Keratinocyte (primary cell): ENCODE data around the gene LILRA1. TPM values are rescaled to one million over a fixed set of nuclear protein-coding genes. Genes with fewer than 3 reads are reported as not detected.

Experiments used
- DNase-seq: peaks from one replicate; pipeline ENCODE4 v3.0.0-alpha.2; 2011; ENCODE audit warnings: low read depth, missing footprints, low spot score
- FAIRE-seq: peaks from 2 replicates; lab custom pipeline; 2011; peaks lifted over from hg19 to GRCh38; lab: Jason Lieb, UNC
- H2AFZ ChIP-seq: 2 replicates; pipeline ENCODE4 v1.6.0; 2012; ENCODE audit warnings: low read length, control low read depth, inconsistent platforms; ENCODE audit not compliant: control insufficient read depth
- H3K27ac ChIP-seq: 2 replicates; pipeline ENCODE4 v1.5.1; 2011; ENCODE audit warnings: low read length; ENCODE audit not compliant: control insufficient read depth, insufficient read depth
- H3K27me3 ChIP-seq: 3 replicates; pipeline ENCODE4 v1.6.0; 2011; ENCODE audit warnings: low read length; ENCODE audit not compliant: control insufficient read depth, insufficient read depth; ENCODE audit errors: extremely low read depth
- H3K36me3 ChIP-seq, 2 experiments: 2 replicates in 1 of 2; 3 replicates in 1 of 2; pipeline ENCODE4 v1.5.1; 2011; ENCODE audit warnings: low read length in 2 of 2, mild to moderate bottlenecking in 1 of 2; ENCODE audit not compliant: control insufficient read depth in 2 of 2, insufficient read depth in 2 of 2; ENCODE audit errors: extremely low read depth in 1 of 2
- H3K4me1 ChIP-seq: 3 replicates; pipeline ENCODE4 v1.5.1; 2011; ENCODE audit warnings: low read length; ENCODE audit not compliant: control insufficient read depth, insufficient read depth; ENCODE audit errors: extremely low read depth
- H3K4me2 ChIP-seq: 3 replicates; pipeline ENCODE4 v1.6.0; 2011; ENCODE audit warnings: low read depth, low read length; ENCODE audit not compliant: control insufficient read depth, insufficient read depth; ENCODE audit errors: extremely low read depth
- H3K4me3 ChIP-seq, 3 experiments: fragments of 200-600 bp in 1 of 3; sonication (generic) in 1 of 3; 2 replicates in 2 of 3; 3 replicates in 1 of 3; pipeline ENCODE4 v1.5.1; 2011 to 2016; ENCODE audit warnings: low read length in 3 of 3, mild to moderate bottlenecking in 3 of 3, control low read depth in 2 of 3, inconsistent platforms in 1 of 3, low read depth in 1 of 3, mixed read lengths in 1 of 3, mixed run types in 1 of 3, moderate library complexity in 1 of 3; ENCODE audit not compliant: control insufficient read depth in 2 of 3, insufficient read depth in 2 of 3; ENCODE audit errors: extremely low read depth in 1 of 3
- H3K79me2 ChIP-seq: 2 replicates; pipeline ENCODE4 v1.6.0; 2012; ENCODE audit warnings: low read length; ENCODE audit not compliant: control insufficient read depth, insufficient read depth
- H3K9ac ChIP-seq: 3 replicates; pipeline ENCODE4 v1.6.0; 2011; ENCODE audit warnings: low read length; ENCODE audit not compliant: control insufficient read depth, insufficient read depth; ENCODE audit errors: extremely low read depth
- H3K9me1 ChIP-seq: 3 replicates; pipeline ENCODE4 v1.6.0; 2011; ENCODE audit warnings: low read length; ENCODE audit not compliant: control insufficient read depth, insufficient read depth; ENCODE audit errors: extremely low read depth
- H3K9me3 ChIP-seq: 2 replicates; pipeline ENCODE4 v1.5.1; 2012; ENCODE audit warnings: low read depth, low read length; ENCODE audit not compliant: control insufficient read depth
- H4K20me1 ChIP-seq: 3 replicates; pipeline ENCODE4 v1.6.0; 2011; ENCODE audit warnings: low read length; ENCODE audit not compliant: control insufficient read depth, insufficient read depth; ENCODE audit errors: extremely low read depth
- EZH2 ChIP-seq: IDR thresholded peaks from one replicate; pipeline ENCODE4 v1.6.1; 2012; ENCODE audit warnings: inconsistent platforms, mild to moderate bottlenecking, low read length, moderate library complexity
- dilution Hi-C: fragments of 300-500 bp; cut with MboI; formaldehyde crosslinking; loops from one replicate; pipeline ENCODE4 v1.7.0; 2020; ENCODE audit warnings: low sequenced_read_pairs; ENCODE audit not compliant: extremely low pct_ligation_motif_present
- polyA plus RNA-seq, 5 experiments: library from polyadenylated mRNA; depleted of rRNA in 3 of 5; stranded (reverse) in 3 of 5; stranded (forward) in 1 of 5; unstranded in 1 of 5; fragments of >200 nt; gene quantifications; 1 replicate in 1 of 5; 2 replicates in 3 of 5; 3 replicates in 1 of 5; pipeline versions ENCODE4 v1.2.1 to v1.2.3, GENCODE V29; 2011 to 2012; ENCODE audit warnings: missing spikeins in 2 of 5, low read depth in 1 of 5, low replicate concordance in 1 of 5
- TF ChIP-seq, protein P1 (sequence below), 3 experiments: IDR thresholded peaks in 1 of 3; conservative IDR thresholded peaks in 1 of 3; optimal IDR thresholded peaks in 1 of 3; 2 replicates in 2 of 3; 3 replicates in 1 of 3; pipeline versions ENCODE3 to v1.5.1; 2011; ENCODE audit warnings: low read length in 3 of 3, mild to moderate bottlenecking in 3 of 3, moderate library complexity in 2 of 3, control low read depth in 1 of 3, inconsistent platforms in 1 of 3; ENCODE audit not compliant: insufficient read depth in 2 of 3; ENCODE audit errors: extremely low read depth in 1 of 3

Gene LILRA1
- polyA plus RNA-seq, 1 donor (not counting 4 experiments of a cell fraction or from before 2014, with no cell fraction given) = not detected

DNA sequence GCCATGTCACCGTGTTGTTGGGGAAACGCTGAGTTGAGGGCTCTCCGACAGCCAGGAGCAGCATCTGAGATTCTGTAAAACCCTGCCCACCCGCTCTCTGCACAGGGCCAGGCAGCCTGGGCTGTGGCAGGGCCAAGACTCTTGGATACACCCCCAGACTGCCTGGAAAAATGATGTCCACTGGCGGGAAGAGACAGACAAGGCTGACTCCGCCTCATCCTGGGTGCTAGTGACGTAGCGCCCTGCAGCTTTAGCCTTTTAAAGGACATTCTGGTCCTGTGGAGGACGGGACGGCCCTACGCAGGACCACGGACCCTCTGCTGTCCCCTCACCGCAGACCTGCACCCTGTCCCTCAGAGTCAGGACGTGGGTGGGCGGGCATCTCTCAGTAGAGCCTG, 40.5 kb upstream of the LILRA1 start:
- Histone ChIP-seq H3K9me1 (no peaks in the 10 kb centered on the region), H3K27ac (no peak overlapping the region), H2AFZ (no peak overlapping the region), H3K9me3 (peaks cover 14% of the 10 kb centered on the region), H3K27me3 (no peaks in the 10 kb centered on the region), H3K79me2 (no peaks in the 10 kb centered on the region), H3K4me3 (no peak overlapping the region), H3K4me2 (no peak overlapping the region), H3K9ac (no peak overlapping the region), H3K36me3 (no peaks in the 10 kb centered on the region), H4K20me1 (no peaks in the 10 kb centered on the region), H3K4me1 (no peaks in the 10 kb centered on the region)
- DNase-seq (no peak), FAIRE-seq (no peak)
- no peak for TF ChIP-seq EZH2
- TF ChIP-seq, protein P1, sequence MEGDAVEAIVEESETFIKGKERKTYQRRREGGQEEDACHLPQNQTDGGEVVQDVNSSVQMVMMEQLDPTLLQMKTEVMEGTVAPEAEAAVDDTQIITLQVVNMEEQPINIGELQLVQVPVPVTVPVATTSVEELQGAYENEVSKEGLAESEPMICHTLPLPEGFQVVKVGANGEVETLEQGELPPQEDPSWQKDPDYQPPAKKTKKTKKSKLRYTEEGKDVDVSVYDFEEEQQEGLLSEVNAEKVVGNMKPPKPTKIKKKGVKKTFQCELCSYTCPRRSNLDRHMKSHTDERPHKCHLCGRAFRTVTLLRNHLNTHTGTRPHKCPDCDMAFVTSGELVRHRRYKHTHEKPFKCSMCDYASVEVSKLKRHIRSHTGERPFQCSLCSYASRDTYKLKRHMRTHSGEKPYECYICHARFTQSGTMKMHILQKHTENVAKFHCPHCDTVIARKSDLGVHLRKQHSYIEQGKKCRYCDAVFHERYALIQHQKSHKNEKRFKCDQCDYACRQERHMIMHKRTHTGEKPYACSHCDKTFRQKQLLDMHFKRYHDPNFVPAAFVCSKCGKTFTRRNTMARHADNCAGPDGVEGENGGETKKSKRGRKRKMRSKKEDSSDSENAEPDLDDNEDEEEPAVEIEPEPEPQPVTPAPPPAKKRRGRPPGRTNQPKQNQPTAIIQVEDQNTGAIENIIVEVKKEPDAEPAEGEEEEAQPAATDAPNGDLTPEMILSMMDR (optimal IDR thresholded peaks at IDR 0.05 in 1 of 3, IDR thresholded peaks at IDR 0.05 in 1 of 3, conservative IDR thresholded peaks at IDR 0.05 in 1 of 3; ENCODE audit: extremely low read depth in 1 of 3, insufficient read depth in 2 of 3, low read length in 3 of 3) = no peak
- dilution Hi-C loops = no loop called here

DNA sequence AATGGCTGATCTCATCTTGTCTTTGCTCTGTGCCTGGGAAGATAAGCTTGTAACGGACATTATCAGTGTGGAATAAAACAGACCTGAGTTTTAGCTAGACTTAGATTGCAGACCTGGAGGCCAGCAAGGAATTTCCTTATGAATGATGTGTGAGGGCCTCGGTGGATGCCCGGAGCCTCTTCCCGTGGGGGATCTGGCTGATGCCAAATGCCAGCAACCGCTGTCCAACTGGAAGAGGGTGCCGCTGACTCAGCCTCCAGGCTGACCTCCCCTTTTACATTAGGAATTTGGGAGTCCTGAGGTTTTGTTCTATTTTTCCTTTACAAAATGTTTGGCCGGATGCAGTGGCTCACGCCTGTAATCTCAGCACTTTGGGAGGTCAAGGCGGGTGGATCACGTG, 39.4 kb upstream of the LILRA1 start:
- no peak for DNase-seq
- dilution Hi-C loops = no loop called here
- no peaks in the 10 kb centered on the region for H3K79me2 ChIP-seq
- no peaks in the 10 kb centered on the region for H3K27me3 ChIP-seq
- H3K27ac ChIP-seq = no peak overlapping the region
- no peaks in the 10 kb centered on the region for H4K20me1 ChIP-seq
- FAIRE-seq = no peak
- H3K36me3 ChIP-seq = no peaks in the 10 kb centered on the region
- no peak for TF ChIP-seq EZH2
- no peak overlapping the region for H2AFZ ChIP-seq
- H3K4me3 ChIP-seq = no peak overlapping the region
- no peaks in the 10 kb centered on the region for H3K9me1 ChIP-seq
- peaks cover 11% of the 10 kb centered on the region for H3K9me3 ChIP-seq
- H3K4me2 ChIP-seq = no peak overlapping the region
- H3K4me1 ChIP-seq = no peaks in the 10 kb centered on the region
- H3K9ac ChIP-seq = no peak overlapping the region

DNA sequence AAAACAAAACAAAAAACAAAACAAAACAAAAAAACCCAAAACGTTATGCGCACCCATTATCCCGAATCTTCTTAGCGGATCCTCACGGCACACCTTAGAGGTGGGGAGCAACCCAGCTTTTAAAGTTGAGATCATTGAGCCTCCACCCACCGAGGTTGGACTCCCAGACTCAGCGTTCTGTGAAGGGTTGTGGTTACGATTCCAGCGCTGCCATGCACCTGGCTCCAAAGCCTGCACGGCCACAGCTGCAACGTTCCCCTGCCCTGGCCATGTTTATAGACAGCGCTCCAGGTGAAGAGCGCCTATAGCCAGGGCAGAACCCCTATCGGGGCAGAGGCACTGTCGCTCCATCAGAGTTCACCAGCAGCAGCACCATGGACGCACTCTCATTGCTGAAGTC, 38.5 kb upstream of the LILRA1 start:
- Histone ChIP-seq H3K4me2 (no peak overlapping the region), H3K4me3 (no peak overlapping the region), H2AFZ (no peak overlapping the region), H3K27me3 (no peaks in the 10 kb centered on the region), H3K36me3 (no peaks in the 10 kb centered on the region), H4K20me1 (no peaks in the 10 kb centered on the region), H3K9me1 (no peaks in the 10 kb centered on the region), H3K4me1 (no peaks in the 10 kb centered on the region), H3K9ac (no peak overlapping the region), H3K9me3 (peaks cover 7% of the 10 kb centered on the region), H3K27ac (no peak overlapping the region), H3K79me2 (no peaks in the 10 kb centered on the region)
- dilution Hi-C loops = no loop called here
- TF ChIP-seq, protein P1 (optimal IDR thresholded peaks at IDR 0.05 in 1 of 3, IDR thresholded peaks at IDR 0.05 in 1 of 3, conservative IDR thresholded peaks at IDR 0.05 in 1 of 3; ENCODE audit: extremely low read depth in 1 of 3, insufficient read depth in 2 of 3, low read length in 3 of 3) = no peak
- no peak for TF ChIP-seq EZH2
- DNase-seq = no peak
- FAIRE-seq = no peak
